OCI-LY1 (cell line): ENCODE data around the gene TACR1.

Source experiments
- CTCF ChIP-seq: fragments of 200-600 bp; sonication (generic), shearing (Covaris generic); IDR thresholded peaks from 2 replicates; pipeline ENCODE4 v1.5.1; 2017; ENCODE audit warnings: mild to moderate bottlenecking, antibody characterized with exemption, low read length, moderate library complexity, mixed read lengths
- EZH2 ChIP-seq: fragments of 200-600 bp; sonication (generic), shearing (Covaris generic); IDR thresholded peaks from 2 replicates; pipeline ENCODE4 v1.8.0; 2017; ENCODE audit warnings: borderline replicate concordance, mixed run types, mild to moderate bottlenecking, antibody characterized with exemption, low read length, moderate library complexity, mixed read lengths

DNA sequence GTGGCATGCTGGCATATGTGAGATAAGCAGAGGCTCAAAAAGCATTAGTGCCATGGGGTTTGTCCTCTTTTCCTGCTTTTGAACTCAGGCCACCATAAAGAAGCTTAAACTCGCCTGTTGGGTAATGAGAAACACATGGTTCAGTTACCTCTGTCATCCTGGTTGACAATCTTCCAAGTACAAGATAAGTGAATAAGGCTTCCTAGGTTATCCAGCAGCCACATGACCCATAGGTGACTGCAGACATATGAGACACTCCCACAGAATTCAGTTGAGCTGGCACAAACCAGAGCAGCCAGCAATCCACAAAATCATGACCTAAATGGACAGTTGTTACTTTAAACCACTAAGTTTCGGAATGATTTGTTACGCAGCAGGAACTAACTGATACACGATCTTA, 97.3 kb downstream of the TACR1 start:
- no peak for TF ChIP-seq CTCF
- TF ChIP-seq EZH2 = no peak
